CD4-positive, alpha-beta T cell treated with Interleukin-15 for 4 hours (primary cell): ENCODE data around the gene SIMC1.
"Not testable (repeated sequence)": the region's sequence is repeated elsewhere in the genome, so short reads cannot be mapped to it uniquely, and the experiment has no call there.

Source experiments
- DNase-seq: peaks from one replicate; pipeline ENCODE4 v3.0.0-alpha.2; 2020; ENCODE audit warnings: low spot score

SIMC1 gene

DNA sequence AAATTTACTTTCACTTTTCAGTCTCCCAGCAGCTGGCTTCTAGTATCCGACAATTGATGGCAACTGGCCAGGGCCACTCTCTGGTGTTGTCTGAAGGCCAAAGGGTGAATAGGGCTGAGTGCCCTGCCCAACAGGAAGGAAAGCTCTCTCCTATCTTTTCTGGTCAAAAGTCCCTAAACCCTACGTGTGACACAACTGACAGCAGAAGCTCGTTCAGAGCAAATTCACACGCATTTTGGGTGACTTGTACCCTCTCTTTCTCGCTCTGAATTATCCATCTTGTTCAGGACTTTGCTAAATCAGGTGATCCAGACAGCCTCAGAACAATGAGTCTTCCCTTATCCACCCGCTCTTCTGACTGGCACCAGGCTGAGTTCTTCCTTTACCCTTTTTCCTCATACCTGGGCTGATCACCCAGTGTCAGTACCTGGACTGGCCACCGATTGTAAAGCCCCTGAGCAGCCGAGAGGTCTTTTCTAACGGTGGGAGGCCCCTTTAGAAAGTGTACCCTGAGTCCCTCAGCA lies 21.8 kb upstream of the SIMC1 start:
- DNase-seq: not testable (repeated sequence)

DNA sequence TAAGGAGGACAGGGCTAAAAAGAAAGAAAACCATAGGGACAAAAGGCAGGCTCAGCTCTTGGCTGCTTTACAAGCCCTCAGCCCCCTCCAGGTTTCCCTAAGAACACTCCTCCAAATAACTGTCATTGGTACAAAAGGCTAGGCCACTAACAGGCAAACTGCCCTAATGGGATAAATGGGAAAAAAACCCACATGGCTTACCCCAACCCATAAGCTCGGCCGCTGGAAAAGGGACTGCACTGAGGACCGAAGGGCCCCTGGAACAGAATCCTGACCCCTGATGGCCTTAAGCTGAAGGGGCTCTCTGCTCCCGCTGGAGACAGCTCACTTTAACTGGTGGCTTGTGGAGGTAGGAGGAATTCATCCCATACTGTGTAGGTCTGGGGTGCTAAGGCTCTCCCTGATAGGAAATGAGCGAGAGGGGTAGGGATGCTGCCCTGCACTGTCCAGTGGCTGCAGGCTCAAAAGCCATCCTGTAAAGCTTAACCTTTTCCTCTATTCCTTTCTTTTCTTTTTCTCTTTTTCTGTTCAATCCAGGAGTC lies 21.0 kb upstream of the SIMC1 start:
- not testable (repeated sequence) for DNase-seq

DNA sequence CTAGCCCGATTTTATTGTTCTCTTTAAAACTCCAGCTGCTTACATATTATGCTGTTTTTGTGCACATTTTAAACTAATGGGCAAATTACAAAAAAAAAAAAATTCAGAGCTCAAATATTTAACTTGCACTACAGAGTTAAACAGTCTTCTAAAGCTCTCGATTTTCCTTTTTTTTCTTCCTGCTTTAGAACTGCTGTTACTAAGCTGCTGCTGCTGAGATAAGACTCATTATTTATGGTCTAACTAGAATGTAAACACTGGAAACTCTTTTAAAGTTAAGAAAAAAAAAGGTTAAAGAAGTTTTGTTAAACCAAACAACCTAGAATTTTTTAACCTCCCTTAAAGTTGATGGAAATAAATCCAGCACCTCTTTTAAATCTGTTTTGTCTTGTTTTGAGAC lies 20.5 kb upstream of the SIMC1 start:
- DNase-seq: not testable (repeated sequence)

DNA sequence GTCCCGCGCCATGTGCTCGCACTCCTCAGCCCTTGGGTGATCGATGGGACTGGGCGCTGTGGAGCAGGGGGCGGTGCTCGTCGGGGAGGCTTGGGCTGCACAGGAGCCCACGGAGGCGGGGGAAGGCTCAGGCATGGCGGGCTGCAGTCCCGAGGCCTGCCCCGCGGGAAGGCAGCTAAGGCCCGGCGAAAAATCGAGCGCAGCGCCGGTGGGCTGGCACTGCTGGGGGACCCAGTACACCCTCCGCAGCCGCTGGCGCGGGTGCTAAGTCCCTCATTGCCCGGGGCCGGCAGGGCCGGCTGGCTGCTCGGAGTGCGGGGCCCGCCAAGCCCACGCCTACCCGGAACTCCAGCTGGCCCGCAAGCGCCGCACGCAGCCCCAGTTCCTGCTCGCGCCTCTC lies 16.2 kb upstream of the SIMC1 start:
- not testable (repeated sequence) for DNase-seq

DNA sequence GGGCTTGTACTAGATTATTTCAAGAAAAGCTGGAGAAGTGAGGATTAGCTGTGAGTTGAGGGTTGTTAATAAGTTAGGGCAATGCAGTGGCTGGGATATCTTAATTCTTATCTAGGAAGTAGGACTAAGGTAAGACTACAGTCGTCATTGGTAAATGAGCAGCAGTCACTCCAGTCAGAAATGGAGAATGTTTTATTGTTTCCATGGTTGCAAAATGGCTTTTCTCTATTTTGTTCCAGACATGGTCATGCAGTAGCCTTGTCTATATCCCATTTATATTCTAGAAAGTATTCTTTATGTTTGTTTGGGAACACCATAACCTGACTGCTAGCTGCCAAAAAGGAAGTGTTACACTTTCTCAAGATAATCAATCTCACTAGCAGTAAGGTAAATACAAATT lies 9.9 kb upstream of the SIMC1 start:
- DNase-seq: not testable (repeated sequence)

DNA sequence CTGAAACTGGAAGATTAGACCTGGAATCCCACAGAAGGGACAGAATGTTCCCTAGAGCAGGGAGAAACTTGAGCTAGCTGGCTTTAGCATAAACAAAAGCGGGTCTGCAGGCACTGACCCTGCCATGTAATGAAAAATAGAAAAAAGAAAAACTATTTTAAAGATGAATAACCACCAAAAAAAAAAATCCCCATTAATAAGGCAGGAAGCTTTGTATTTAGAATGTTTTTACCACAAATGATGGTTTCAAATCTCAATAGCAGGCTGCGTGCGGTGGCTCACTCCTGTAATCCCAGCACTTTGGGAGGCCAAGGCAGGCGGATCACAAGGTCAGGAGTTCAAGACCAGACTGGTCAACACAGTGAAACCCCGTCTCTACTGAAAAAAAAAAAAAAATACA lies 5.0 kb upstream of the SIMC1 start:
- DNase-seq: not testable (repeated sequence)

DNA sequence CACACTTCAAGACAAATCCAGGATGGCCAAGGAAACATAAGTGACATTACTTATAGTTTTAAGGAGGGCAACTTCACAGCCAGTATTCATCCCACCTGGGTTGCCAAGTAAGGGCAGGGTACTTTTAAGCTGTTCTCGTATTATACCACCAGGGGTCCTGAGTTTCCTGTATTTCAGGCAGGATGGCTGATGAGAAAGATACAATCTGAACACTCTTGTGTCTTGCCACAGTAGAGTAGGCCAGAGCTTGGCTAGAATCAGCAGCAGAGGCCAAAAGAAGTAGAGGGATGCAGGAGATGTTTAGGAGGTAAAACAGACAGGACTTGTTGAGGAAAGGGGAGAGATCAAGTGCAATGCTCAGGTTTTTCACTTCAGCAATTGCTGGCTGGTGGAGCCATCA lies 3.1 kb upstream of the SIMC1 start:
- peak; percentile 63 for DNase-seq

DNA sequence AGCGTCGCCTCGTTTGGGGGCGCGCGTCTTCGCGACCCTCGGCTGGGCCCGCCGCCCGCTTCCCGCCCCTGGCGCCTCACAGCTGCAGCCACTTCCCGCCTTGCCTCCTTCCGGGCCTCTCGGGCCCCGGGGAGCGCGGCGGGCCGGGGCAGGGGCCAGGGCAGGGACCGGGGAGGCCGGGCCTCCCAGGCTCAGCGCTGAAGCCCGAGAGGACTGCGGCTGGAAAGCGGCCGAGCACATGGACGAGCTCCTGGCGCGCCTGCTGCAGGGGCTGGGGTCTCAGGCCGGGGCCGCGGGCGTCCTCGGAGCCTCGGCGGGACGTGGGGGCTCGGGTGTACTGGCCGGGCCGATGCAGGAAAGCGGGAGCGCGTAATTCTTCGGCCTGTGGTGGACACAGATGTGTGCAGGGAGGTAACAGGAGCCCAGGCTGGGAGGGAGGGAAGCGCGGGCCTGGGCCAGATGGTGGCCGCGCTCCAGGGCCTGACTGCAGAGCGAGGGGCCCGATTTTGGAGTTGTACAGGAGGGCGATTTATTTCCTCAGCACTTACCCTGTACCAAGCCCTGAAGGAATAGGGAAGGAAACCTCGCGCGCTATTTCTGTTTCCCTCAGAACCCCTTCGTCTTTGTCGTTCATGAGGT lies 540 bp downstream of the SIMC1 start:
- not testable (repeated sequence) for DNase-seq

DNA sequence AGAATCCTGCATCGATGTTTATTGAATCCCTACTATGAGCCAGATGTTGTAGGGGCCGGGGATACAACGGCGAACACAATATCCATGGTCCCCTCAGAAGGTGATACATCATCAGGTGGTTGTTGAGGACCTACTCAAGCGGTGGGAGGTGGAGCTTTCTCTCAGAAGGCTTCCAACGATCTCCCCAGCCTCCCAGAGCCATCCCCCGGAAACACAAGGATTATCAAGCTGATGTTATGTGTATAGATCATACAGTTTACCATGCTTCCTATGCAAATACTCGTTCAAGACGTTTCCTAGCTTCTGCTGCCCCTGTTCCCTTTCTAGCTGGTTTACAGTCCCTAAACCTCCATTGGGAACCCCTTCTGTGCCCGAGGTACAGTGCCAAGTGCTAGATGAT lies 1.1 kb downstream of the SIMC1 start:
- not testable (repeated sequence) for DNase-seq

DNA sequence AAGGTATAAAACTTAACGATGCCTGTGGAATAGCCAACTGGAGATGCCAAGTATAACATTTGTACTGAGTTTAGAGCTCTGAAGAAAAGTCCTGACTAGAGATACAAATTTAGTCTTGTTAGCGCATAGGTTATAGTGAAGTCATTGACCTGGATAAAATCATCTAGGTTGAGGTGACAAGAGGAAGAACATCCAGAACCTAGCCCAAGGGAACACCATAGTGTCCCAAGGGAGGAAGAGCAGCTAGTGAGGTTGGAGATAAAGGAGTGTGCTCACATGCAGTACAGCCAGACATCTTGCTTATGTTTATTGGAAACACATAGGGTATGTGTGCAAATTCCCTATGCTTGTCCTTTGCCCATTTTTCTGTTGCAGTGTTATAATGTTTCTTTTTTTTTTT lies 6.1 kb downstream of the SIMC1 start:
- DNase-seq: not testable (repeated sequence)

DNA sequence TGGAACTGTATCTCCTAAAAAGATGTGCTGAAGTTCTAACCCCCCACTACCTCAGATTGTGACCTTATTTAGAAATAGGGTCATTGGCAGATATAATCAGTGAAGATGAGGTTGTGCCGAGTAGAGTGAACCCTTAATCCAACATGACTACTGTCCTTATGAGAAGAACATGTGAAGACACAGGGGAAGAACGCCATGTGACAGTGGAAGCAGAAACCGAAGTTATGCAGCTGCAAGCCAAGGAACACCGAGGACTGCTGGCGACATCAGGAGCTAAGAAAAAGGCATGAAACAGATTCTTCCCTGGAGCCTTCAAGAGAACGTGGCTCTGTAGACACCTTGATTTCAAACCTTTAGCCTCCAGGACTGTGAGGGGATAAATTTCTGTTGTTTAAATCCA lies 6.8 kb downstream of the SIMC1 start:
- DNase-seq: not testable (repeated sequence)

DNA sequence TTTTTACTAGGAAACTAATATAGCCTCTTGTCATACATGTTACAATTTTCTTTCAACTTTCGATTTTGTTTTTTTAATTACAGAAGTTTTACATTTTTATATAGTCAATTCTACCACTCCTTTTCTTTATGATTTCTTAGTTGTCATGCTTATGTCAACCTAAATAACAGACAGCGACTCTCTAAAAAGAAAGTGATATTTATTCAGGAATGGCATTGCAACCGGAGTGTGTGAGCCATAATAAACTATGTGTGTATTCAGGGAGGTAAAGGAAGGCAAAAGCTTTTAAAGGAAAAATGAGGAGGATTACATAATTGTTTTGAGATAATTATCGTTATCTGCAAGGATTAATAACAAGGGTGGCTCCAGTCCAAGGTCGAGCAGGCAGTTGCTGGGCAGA lies 7.3 kb downstream of the SIMC1 start:
- not testable (repeated sequence) for DNase-seq

DNA sequence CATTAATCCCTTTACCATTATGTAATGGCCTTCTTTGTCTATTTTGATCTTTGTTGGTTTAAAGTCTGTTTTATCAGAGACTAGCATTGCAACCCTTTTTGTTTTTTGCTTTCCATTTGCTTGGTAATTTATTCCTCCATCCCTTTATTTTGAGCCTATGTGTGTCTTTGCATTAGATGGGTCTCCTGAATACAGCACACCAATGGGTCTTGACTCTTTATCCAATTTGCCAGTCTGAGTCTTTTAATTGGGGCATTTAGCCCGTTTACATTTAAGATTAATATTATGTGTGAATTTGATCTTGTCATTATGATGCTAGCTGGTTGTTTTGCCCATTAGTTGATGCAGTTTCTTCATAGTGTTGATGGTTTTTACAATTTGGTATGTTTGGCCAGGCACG lies 12.5 kb downstream of the SIMC1 start:
- DNase-seq: not testable (repeated sequence)

DNA sequence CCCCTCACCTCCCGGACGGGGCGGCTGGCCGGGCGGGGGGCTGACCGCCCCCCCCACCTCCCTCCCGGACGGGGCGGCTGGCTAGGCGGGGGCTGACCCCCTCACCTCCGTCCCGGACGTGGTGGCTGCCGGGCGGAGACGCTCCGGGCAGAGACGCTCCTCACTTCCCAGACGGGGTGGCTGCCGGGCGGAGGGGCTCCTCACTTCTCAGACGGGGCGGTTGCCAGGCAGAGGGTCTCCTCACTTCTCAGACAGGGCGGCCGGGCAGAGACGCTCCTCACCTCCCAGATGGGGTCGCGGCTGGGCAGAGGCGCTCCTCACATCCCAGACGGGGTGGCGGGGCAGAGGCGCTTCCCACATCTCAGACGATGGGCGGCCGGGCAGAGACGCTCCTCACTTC lies 13.9 kb downstream of the SIMC1 start:
- DNase-seq: not testable (repeated sequence)

DNA sequence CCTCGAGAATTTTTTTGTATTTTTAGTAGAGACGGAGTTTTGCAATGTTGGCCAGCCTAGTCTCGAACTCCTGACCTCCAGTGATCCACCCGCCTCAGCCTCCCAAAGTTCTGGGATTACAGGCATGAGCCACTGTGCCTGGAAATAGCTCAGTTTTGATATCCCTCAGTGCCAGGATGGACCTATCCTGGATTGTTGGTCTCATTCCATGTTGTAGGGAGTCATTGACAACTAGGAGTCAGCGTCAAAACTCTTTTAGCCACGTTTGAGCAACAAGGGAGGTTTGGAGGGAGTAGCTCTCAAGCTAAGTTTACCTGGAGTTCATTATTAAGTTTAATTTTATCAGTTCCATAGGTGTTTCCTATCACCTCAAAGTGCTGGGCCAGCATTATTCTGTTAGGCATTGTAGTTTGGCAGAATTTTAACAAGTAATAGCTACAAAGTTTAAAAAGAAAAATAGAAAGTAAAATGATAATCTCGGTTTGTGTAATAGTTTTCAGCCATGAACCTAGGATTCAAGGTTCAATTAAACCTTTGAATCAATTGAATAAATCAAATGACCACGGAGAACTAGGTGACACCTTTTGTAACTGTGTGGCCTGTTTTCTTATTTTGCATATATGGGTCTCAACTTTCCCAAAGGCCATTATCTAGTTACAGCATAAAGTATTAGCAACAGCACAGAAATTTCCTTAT lies 15.3 kb downstream of the SIMC1 start:
- not testable (repeated sequence) for DNase-seq

DNA sequence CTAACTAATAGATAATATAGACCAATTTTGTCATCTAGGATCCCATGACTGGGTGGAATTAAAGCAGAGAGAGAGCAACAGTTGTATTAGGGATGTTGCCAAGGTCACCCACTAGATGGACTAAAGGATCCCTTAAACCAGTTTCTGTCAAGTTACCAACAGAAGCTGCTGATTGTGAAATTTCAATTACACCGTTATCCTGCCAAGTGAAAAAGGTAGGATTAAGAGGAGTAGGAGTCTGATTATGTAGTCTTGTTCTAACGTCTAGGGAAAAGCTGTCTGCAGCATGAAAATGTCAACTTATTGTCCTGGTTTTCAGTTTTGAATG lies 15.8 kb downstream of the SIMC1 start:
- not testable (repeated sequence) for DNase-seq

DNA sequence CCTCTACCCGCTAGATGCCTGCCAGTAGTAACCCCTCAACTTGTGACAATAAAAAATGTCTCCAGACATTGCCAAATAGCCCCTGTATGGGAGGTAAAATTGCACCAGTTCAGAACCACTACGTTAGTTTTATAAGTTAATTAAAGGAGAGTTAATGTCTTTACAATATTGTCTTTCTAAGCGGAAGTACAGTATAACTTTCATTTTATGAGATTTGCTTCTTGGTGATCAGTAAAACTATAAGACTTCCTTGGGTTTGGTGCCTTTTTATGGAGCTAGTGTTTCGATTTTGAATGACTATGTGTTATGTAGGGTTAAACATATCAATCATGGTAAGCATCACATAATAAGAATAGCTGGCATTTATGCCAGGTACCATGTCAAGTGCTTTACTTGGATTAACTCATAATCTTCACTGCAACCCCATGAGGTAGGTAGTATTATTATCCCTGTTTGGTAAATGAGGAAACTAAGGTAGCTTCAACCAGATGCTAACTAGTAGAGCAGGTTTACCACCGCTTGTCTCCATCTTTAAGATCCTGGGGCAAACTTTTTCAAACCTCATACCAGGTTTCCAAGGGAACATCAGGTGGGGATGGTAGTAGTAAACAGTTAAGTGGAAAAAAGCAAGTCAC lies 19.8 kb downstream of the SIMC1 start:
- not testable (repeated sequence) for DNase-seq

DNA sequence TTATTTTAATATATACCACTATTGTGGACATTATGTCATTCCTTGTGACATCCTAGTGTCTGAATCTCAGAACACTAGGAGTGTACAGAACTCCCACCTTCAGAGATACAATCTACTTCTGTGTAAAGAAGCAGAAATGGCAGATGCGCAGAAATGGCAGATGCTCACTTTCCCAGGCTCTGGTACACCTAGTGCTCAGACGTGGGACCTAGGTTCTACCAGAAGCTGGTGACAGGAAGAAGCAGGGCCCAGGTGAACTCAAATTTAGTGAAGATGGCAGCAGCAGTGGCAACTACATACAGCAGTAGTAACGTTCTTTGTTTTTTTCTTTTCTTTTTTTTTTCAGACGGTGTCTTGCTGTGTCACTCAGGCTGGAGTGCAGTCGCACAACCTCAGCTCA lies 22.5 kb downstream of the SIMC1 start:
- not testable (repeated sequence) for DNase-seq

DNA sequence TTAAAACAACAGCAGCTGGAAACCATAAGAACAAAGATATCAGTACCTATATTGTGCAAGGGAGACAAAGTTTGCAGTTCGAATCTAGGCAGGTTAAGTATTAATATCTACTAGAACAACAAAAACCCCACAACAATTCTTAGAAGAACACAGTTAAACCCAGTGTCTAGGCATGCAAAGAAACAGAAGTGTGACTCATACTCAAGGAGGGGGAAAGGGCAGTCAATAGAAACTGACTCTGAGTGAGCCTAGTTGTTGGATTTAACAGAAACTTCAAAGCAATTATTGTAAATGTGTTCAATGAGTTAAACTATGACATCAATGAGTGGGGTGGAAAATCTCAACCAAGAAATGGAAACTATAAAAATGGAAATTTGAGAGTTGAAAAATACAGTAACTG lies 28.2 kb downstream of the SIMC1 start:
- not testable (repeated sequence) for DNase-seq

DNA sequence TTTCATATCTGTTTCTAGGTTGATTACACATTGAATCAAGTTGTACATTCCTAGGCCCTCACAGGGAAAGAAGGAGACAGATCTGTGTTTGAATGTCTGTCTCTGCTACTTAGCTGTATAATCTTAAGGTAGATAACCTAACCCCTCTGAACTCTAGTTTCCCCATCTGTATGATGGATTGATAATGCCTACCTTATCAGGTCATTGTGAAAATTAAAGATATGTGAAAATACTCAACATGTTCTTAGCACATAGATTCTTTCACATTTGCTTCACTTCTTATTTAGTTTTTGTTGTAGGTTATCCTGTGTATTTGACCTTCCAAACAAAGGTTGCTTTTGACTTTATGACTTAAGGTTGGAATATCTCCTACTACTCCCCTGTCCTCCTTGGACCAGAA lies 50.8 kb downstream of the SIMC1 start:
- not testable (repeated sequence) for DNase-seq

DNA sequence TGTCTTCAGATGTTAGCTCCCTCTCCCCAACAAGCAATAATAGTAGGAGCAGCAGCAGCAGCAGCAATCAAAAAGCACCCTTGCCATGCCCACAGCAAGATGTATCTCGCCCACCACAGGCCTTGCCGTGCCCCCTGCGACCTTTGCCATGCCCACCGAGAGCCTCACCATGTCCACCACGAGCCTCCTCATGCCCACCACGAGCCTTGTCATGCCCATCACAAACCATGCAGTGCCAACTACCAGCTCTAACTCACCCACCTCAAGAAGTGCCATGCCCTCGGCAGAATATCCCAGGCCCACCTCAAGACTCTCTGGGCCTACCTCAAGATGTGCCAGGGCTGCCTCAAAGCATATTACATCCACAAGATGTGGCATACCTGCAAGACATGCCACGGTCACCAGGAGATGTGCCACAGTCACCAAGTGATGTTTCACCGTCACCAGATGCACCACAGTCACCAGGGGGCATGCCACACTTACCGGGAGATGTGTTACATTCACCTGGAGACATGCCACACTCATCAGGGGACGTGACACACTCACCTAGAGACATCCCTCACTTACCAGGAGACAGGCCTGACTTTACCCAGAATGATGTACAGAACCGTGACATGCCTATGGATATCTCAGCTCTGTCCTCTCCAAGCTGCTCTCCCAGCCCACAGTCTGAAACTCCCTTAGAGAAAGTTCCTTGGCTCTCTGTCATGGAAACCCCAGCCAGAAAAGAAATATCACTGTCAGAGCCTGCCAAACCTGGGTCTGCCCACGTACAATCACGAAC lies 52.0 kb downstream of the SIMC1 start:
- not testable (repeated sequence) for DNase-seq

DNA sequence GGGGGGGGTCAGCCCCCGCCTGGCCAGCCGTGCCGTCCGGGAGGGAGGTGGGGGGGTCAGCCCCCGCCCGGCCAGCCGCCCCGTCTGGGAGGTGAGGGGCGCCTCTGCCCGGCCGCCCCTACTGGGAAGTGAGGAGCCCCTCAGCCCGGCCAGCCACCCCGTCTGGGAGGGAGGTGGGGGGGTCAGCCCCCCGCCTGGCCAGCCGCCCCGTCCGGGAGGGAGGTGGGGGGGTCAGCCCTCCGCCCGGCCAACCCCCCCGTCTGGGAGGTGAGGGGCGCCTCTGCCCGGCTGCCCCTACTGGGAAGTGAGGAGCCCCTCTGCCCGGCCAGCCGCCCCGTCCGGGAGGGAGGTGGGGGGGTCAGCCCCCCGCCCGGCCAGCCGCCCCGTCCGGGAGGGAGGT lies 67.1 kb downstream of the SIMC1 start:
- not testable (repeated sequence) for DNase-seq
